GM21526 (cell line): ENCODE measurements around the gene TMEM30B.
"Not testable (repeated sequence)": the region's sequence is repeated elsewhere in the genome, so short reads cannot be mapped to it uniquely, and the experiment has no call there.

Experiments used
- ATAC-seq: cut with Tn5 transposase; IDR thresholded peaks from one replicate; pipeline ENCODE4 v1.9.1; 2021; ENCODE audit warnings: moderate library complexity; ENCODE audit not compliant: unreplicated experiment, low FRiP score

The TMEM30B gene, protein sequence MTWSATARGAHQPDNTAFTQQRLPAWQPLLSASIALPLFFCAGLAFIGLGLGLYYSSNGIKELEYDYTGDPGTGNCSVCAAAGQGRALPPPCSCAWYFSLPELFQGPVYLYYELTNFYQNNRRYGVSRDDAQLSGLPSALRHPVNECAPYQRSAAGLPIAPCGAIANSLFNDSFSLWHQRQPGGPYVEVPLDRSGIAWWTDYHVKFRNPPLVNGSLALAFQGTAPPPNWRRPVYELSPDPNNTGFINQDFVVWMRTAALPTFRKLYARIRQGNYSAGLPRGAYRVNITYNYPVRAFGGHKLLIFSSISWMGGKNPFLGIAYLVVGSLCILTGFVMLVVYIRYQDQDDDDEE

DNA sequence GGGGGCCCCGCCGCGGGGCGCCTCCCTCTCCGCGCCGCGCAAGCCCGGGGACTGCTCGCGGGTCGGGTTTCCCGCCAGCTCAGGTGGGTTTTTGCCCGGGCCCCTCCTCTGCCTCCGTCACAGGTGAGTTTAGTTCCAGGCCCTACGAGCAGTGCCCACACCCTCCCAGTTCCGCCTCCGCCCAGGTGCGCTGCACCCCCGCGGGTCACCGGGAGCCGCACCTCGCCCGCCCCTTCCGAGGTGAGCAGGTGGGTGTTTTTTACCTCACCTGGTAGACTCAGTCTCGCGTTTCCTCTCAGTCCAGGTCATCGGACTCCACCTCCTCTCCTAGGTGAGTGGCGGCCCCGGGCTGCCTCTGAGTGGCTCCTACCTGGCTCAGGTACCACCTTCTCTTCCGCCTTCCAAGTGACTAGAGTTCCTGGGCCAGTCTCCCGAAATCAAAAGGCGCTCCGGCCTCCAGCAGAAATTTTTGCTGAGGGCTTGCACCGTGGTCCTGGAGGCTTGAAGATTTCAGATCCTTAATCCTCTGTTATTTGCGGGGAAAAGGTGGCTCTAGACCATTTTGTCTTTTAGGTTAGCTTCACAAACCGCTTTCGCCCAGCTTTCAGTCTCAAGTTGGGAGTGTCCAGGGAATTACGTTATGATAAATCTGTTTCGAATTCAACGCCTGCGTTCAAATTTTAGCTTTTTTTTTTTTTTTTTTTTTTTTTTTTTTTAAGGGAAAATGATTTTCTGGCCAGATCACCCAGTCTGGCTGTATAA lies at the start of gene TMEM30B:
TMEM30B (minus strand) TSS at position 153 of the 762 bp plus-strand sequence. CDS start 191 bp downstream, outside the sequence.
- no peak for ATAC-seq

DNA sequence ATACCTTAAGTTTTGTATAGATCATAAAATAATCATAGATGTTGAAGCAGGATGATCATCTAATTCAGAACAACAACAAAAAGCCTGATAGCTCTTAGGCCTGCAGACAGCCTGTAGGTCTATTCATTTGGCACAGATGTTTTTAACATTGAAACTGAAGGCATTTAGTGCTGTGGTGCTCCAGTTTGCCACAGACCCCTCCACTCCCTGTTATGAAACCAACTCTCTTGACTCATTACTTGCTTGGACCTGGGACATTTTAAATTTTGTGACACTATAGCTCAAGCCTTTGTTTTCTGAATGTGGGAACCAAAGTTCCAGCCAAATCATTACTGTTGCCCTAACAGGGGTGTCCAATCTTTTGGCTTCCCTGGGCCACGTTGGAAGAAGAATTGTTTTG lies 49.4 kb upstream of the TMEM30B start:
- ATAC-seq: no peak

DNA sequence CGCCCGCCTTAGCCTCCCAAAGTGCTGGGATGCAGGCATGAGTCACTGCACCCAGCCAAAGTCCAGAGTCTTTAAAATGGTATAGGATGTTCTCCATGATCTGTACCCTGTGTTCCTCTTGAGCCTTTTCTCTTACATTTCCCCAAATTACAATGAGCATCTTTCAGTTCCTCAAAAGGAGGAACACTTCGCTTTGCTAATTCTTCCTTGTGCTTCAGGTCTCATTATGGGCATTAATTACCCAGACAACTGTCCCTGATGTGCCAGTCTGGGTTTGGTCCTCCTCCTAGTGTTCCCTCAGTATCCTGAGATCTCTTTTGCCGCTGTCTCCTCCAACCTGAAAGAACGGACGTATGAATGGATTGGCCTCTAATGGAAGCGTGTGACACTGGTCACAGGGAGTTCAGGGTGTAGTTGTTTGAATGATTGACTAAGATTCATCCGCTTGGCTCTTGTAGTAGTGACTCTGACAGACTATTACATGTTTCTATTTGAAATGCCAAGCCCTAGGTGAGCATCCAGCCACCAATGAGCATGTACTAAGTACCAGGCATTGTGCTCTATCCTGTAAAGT lies 48.4 kb upstream of the TMEM30B start:
- peak; percentile 62 for ATAC-seq

DNA sequence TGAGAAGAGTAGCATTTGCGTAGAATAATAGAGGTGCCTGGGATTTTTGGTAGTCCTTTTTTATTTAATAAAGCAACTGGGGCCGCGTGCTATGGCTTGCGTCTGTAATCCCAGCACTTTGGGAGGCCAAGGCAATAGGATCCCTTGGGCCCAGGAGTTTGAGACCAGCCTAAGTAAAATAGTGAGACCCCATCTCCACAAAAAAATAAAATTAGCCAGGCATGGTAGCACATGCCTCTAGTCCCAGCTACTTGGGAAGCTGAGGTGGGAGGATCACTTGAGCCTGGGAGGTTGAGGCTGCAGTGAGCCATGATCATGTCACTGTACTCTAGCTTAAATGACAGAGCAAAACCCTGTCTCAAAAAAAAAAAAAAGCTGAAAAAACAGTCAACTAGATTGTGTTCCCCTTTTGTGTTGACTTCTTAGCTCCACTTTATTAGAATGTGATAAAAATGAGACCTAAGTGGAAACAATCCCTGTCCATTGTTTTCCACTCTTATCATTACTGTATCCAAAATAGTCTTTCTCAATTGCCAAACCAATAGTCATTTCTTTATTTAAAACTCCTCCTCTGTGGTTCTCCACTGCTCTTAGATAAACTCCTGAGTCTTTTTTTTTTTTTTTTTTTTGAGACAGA lies 47.6 kb upstream of the TMEM30B start:
- no peak for ATAC-seq

DNA sequence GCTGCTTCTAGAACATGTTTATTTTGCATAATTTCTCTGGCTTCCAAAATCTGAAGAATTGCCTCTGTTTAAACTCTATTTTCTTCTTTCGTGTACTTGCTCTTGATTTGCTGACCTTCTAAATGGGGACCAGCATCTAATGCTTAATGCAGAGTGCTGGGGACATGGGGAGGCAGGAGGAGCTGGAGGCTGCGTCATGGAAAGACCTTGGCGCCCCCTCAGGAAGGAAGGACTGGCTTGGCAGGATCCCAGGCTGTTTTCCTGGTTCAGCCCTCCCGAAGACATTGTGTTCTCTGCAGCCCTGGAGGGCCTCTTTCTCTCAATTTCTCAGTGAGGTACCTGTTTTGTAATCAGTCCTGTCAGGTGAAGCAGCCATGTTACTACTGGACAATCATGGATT lies 45.7 kb upstream of the TMEM30B start:
- ATAC-seq: no peak

DNA sequence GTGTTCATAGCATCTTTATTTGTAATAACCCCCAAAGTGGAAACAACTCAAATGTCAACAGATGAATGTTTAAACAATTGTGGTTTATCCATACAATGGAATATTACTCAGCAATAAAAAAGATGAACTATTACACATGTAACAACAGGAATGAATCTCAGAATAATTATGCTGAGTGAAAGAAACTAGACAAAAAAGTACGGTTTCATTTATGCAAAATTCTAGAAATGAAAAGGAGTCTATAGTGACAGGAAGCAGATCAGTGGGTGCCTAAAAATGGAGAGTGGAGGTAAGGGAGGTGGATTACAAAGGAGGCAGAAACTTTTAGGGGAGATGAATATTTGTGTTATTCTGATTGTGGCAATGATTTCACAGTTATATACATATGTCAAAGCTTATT lies 45.0 kb upstream of the TMEM30B start:
- no peak for ATAC-seq

DNA sequence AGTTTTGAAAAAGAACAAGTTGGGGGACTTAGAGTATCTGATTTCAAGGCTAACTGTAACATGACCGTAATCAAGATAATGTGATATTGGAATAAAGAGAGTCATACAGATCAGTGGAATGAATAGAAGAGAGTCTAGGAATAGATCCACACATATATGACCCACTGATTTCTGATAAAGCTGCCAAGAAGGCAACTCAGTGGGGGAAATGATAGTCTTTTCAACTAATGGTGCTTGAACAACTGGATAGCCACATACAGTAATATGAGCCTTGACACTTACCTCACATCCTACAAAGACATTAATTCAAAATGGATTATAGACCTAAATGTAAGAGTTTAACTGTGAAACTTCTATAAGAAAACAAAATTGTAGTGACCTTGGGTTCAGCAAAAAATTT lies 44.0 kb upstream of the TMEM30B start:
- no peak for ATAC-seq

DNA sequence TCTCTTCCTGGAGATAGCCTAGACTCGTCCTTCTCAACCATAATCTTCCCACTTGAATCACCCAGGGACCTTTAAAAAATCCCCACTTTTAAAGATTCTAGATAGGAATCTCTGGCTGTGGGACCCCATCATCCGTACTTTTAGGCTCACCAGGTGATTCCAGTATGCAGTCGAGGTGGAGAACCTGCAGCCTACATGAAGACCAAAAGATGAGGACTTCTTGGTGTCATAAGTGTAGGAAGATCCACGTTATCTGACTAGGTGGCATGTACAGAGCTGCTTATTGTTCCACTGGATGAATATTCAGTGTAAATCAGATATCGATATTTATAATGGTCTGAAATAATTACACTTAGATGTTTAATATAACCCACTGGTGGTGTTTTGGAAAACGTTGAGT lies 42.8 kb upstream of the TMEM30B start:
- ATAC-seq: no peak

DNA sequence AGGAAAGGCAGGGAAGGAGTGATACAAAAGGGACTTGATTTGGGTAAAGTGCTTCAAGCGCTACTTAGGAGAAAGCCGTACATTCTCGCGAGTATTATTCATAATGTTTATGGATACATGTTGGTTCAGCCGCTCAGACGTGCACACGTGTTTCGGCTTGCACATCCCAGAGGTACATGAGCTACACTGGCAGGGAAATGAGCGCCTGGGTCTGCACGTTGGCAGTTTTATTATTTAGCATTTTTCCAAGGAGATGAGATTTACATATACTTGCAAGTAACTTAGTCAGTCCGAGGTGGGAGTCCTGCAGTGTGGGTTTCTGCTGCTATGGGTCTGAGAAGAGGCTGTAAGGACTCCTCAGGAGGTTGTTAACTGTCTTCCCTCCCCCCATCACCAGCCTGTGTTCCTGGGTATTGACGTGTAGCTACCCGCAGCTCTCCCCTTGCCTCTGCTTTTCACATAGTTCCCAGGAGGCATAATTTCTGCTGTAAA lies 41.7 kb upstream of the TMEM30B start:
- no peak for ATAC-seq

DNA sequence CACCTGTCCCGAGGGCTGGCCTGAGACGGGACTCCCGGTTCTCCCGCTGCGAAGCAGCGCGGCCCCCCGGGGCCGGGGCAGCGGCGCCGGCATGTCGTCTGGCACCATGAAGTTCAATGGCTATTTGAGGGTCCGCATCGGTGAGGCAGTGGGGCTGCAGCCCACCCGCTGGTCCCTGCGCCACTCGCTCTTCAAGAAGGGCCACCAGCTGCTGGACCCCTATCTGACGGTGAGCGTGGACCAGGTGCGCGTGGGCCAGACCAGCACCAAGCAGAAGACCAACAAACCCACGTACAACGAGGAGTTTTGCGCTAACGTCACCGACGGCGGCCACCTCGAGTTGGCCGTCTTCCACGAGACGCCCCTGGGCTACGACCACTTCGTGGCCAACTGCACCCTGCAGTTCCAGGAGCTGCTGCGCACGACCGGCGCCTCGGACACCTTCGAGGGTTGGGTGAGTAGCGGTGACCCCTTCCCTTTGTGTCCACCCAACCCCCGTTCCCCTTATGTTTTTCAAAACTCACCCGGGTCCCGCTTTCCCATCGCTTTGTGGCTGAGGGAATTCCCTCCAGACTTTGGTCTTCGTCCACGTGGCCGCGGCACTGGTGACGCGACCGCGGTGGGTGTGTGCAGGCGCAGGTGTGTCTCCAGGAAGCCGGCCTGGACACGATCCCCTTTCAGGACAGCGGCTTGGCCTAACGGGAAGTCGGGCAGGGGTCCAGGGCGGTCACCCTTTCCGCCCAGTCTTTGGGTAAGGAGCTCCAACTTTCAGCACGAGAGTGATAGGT lies 41.1 kb upstream of the TMEM30B start:
- ATAC-seq: no peak

DNA sequence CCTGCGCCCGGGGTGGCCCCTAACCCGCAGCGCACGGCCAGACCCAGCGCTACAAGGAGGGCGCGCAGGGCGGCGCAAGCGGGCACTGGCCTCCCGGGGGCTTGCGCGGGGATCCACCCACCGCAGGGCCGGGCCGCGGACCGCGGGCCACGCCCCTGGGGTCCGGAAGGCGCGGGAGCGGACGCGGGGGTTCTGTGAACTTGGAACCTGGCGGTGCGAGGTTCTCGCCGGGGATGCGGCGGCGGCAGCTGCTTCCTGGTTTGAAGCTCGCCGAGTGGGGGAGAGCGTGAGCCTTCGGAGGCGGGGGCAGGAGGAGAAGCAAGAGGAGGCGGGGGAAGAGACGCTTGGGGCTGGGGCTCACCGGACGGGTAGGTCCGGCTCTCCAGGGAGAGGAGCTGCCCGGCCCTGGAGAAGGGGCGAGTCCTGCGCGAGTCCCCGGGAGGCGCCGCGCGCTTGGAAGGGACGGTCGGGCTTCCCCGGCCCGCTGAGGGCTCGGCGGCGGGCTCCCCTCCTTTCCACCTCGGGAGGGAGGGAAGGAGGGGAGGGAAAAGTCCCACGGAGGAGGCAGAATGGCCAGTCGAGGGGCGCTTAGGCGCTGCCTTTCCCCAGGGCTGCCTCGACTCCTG lies 40.4 kb upstream of the TMEM30B start, which contains the start of gene PRKCH:
PRKCH (plus strand) TSS at position 195 of the 626 bp plus-strand sequence. CDS start 523 bp downstream, outside the sequence.
- no peak for ATAC-seq

DNA sequence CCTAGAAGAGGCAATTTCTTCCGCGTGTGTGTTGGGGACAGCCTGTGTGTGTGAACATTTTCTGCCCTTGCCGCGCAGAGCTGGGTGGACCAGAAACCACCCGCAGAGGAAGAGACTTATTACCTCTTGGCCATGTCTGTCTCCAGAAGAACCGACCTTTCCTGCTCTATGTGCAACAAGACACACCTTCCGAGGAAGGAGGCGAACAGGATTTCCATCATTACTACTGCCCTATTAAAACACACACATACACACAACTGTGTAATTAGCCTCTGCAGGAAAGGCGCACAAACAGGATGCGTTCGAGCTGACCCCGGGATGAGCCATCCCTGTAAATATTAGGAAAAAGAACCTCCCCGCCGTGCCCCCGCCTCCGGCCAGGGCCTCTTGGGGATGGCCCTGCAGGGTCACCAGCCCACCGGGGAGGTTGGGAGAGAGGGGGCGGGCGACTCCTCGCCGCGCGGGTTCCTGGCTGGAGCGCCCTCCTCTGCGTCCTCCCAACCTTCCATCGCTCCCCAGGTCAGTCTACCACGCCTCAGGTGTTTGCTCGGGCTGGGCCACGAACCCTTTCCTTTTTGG lies 39.8 kb upstream of the TMEM30B start:
- no peak for ATAC-seq

DNA sequence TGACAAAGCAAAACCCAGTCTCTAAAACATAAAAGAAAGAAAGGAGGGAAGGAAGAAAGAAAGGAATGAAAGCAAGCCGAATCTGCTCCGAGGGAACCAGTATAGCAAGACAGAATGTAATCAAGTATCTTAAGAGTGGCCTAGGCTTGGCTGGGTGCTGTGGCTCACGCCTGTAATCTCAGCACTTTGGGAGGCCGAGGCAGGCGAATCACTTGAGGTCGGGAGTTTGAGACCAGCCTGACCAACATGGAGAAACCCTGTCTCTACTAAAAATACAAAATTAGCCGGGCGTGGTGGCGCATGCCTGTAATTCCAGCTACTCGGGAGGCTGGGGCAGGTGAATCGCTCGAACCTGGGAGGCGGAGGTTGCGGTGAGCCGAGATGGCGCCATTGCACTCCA lies 39.0 kb upstream of the TMEM30B start:
- ATAC-seq: not testable (repeated sequence)

DNA sequence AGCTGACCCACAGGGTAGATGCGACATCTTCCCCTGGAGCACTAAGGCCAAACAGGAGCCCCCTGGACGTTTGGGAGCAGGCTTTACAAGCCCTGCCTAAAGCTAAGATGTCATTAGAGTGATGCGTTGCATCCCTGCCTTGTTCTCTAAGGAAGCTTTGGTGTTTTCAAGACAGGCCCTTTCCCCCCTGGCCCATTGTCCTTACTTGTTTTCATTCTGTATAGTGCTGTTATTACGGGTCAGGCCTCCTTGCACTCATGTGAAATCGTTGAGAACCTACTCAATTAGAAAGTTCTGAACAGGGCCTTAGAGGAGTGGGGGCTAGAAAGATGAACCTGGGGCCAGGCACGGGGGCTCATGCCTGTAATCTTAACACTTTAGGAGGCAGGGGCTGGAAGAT lies 38.6 kb upstream of the TMEM30B start:
- ATAC-seq: no peak

DNA sequence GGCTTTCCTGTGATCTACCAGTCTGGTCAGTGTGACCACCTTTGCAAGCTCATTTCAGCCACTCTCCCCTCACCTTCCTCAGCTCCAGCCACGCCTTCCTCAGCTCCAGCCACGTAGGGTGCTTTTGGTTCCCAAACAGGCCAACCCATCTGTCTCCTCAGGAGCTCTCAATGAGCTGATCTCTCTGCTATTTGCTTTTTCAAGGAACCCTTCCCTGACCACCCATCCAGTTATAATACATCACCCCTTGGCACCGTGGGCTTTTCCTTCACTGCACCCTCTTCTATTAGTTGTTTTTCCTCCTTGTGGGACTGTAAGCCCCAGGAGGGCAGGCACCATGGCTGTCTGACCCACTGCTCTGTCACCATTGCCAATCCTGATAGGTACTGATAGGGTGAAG lies 37.9 kb upstream of the TMEM30B start:
- ATAC-seq: no peak

DNA sequence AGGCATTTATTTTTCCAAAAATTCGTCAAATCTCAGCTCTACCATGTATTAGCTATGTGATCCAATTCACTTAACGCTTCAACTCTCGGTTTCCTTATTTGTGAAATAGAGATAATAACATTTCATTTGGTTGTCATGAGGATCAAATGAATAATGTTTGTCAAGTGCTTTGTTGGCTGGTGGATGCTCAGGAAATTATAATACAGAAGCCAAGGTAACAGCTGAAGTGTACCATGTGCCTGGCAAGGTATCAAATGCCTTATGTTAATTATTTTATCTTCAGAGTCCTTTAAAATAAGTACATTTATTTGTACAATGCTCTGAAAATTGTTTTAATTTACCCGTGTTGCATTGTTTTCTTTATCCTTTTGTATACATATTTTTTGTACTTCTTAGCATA lies 34.2 kb upstream of the TMEM30B start:
- no peak for ATAC-seq

DNA sequence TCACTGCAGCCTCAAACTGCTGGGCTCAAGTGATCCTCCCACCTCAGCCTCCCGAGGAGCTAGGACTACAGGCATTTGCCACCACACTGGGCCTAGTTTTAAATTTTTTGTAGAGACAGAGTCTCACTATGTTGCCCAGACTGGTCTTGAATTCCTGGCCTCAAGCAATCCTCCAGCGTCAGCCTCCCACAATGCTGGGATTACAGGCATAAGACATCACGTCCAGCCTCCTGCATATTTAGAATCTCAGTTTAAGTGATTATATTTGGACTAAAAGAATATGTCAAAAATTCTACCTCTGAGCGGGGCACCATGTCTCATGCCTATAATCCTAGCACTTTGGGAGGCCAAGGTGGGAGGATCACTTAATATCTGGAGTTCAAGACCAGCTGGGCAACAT lies 27.6 kb upstream of the TMEM30B start:
- ATAC-seq: not testable (repeated sequence)

DNA sequence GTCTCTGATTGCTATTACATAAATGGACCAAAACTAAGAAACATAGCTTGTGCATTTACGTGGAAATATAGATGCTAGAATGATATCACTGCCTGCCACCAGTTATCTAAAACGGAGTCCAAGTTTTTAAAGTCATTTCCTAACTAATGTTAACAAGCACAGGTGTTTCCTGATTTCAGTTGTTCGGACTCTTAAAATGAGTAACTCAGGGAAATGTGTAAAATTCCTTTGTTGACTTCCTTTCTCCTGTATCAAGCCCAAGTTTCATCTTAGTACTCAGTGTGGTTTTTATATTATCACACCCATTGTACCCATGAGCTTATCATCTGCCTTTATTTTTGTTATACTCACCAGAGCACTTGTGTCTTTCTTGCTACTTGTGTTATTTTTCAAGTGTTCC lies 27.1 kb upstream of the TMEM30B start:
- ATAC-seq: no peak

DNA sequence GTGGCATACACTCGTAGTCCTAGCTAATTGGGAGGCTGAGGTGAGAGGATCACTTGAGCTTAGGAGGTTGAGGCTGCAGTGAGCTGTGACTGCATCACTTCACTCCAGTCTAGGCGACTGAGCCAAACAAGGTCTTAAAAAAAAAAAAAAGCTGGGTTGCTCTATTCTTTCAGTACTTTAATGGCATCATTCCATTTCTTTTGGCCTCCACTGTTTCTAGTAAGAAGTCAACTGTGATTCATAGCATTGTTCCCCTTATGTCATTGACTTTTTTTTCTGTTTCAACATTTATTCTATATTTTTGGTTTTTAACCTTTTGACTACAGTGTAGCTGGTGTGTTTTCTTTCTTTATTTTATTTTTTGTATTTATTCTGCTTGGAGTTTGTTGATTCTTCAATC lies 23.6 kb upstream of the TMEM30B start:
- ATAC-seq: no peak
